ENCODE data around the gene MKNK2.

The MKNK2 gene

DNA sequence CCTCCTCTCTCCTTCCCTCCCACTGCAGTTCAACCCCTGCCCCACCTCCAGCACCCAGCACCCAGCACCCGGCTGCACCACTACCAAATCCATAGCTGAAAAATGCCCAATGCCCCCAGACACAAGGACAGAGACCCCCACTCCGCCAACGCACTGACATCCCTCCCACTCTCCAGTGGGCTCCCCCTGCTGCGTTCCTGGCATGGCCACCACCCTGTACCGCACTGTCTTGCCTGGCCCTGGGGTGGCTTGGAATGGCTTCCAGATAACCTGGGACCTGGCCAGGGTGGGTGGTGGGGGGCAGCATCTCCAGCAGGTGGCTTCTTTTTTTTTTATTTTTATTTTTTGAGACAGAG, 5.8 kb upstream of the MKNK2 start:
- DNase-seq: no peak

DNA sequence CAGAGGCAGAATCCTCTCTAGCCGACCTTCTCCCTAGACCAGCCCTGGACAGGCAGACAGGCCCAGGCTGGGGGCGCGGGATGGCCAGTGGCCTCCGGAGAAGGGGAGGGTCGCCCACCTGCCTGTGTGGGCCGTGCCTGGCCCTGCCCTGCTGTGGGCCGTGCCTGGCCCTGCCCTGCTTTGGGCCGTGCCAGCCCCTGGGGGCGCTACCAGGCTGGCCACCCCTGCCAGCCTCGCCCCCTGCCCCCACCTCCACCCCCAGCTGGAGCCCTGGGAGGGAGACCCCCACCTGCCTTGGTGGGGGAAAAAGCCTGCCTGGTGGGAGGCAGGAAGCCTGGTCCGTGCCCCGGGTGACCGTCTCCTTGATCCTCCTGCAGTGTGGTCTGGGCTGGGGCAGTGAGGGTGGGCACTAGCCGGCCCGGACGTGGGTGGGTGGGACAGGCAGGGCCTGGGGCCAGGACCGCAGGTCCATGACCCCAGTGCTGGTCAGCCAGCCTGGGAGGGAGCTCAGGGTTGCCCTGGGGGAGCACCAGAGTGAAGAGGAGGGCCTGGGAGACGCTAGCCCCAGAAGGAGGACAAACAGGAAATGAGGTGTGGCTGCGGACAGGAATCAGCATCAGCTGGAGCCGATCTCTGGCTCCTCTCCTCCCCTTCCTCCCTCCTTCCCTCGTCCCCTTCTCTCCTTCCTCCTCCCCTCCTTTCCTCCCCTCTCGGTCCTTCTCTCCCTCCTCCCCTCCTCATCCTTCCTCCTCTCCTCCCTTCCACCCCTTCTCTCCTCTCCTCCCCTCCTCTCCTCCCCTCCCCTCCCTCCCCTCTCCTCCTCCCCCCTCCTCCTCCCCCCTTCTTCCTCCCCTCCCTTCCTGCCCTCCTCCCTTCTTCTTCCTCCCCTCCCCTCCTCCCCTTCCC, 5.1 kb upstream of the MKNK2 start:
- DNase-seq: no peak

DNA sequence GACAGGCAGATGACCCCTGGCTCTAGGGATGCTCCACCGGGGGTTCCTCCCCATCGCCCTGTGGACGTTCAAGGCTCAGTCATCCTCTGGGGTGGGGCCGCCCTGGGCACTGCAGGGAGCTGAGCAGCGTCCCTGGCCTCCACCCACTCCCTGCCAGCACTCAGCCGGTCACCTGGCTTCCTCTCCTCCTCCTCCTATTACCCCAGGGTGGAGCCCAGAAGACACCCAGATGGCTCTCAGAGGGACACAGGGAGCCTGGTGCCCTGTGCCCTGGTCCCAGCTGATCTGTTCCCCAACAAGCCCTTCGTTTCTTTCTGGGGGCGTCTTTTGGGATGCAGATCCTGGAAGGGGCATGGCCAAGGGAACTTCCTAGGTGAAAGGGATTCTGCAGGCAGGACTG, 3.7 kb upstream of the MKNK2 start:
- no peak for DNase-seq

DNA sequence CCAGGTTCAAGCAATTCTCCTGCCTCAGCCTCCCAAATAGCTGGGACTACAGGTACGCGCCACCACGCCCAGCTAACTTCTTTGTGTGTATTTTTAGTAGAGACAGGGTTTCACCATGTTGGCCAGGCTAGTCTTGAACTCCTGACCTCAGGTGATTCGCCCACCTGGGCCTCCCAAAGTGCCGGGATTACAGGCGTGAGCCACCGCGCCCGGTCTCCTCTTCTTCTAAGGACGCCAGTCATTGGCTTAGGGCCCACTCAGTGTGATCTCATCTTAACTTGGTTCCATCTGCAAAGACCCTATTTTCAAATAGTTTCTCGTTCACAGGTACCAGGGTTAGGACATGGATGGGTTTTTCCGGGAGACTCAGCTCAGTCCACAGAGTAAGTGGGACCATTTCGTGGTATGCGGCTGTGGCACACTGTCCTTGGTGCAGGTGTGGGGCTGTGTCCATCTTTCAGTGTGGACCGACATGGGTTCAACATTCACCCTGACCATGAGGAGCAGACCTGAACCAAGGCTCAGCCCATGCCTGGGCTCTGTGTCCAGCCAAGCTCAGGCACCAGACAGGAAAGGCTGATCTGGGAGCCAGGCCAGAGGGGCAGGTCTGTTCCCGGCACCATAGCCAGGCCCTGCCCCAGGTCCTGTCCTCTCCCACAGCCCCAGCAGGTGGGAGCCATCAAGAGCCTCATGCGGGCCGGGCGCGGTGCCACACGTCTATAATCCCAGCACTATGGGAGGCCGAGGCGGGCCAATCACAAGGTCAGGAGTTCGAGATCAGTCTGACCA, 2.8 kb upstream of the MKNK2 start:
- DNase-seq: no peak

DNA sequence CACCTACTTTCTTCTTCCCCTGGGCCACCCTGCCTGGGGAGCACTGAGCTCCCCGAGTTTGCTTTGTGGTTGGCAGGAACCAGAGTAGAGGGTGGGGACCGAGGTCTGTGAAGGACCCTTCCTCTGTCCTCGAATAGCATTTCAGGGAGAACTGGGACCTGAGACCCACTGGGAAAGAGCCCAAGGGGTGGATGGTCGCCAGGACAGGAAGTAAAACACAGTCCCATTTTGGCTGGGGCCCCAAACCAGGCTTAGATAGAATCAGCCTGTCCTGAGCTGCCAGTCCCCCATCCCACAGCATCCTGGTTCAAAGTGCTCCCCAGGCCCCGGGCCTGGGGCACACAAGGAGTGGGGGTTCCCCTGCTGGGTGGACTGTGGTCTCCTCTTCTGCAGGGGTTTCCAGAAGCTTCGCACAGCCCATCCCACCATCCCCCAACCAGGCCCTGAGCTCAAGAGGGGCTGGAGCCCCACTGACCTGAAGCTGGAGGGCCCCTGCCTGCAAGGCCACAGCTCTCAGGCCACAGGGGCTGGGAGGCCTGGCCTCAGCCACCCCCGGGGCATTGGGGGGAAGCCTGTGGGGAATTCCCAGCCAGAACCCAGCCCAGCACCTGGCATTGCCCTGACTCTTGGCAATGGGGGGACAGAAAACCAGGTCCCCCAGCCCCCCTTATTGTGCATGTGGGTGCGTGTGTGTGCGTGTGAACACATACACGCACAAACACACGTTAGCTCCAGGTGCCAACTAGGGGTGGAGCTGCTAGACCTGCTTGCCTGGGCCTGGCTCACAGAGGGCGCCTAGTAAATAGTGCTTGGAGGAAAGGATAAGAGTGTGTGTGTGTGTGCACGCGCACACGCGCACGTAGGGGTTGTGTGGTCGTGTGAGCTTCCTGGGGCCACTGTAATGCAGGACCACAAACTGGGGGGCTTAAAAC, 995 bp upstream of the MKNK2 start:
- no peak for DNase-seq

DNA sequence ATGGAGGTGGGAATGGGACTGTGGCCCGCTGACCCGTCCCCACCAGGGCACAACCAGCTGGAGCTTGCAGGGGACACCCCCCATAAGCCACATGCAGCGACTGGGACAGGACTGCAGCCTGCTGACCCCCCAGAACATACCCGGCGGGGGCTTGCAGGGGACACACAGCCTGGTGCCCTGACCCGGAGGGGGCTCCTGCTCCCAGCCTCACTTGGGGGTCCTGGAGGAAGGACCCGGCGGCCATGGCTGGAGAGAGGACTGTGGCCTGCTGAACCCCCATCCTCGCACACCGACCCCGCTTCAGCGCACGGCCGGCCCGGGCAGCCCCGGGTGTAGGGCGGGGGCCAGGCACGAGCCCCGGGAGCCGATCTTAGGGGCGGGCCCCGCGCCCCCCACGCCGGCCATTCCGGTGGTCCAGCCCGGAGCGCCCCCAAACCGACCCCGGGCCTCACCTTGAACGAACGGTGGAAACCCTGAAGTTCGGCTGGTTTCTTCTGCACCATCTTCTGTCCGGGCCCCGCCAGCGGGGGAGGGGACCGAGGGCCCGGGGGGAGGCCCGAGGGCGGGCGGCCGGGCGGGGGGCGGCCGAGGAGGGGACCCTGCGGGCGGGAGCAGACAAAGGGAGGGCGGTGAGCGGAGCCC, 574 bp downstream of the MKNK2 start:
- DNase-seq: no peak

DNA sequence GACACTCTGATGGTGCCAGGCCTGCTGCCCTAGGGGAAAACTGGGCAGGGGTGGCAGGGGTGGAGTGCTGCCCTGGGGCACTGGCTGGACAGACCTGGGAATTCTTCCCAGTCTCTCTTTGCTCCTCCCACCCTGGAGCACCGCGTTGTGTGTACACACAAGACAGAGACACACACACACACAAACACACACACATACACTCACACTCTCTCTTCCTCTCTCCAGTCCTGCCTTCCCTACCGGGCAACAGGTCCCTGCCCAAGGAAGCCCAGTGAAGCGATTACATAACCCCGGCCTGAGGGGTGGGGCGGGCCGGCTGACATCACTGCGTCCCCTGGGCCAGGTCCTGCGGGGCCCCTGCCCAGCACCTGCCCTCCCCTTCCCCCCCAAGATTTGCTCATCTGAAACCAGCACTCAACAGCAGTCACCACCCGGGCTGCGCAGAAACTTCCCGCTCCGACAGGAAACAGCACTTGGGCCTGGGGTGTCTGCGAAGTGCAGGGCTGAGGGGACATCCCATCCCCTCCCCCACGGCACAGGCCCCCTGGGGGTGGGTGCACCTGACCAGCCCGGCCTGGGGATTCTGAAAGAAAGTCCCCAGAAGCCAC, 1.2 kb downstream of the MKNK2 start:
- peak; percentile 4 for DNase-seq

DNA sequence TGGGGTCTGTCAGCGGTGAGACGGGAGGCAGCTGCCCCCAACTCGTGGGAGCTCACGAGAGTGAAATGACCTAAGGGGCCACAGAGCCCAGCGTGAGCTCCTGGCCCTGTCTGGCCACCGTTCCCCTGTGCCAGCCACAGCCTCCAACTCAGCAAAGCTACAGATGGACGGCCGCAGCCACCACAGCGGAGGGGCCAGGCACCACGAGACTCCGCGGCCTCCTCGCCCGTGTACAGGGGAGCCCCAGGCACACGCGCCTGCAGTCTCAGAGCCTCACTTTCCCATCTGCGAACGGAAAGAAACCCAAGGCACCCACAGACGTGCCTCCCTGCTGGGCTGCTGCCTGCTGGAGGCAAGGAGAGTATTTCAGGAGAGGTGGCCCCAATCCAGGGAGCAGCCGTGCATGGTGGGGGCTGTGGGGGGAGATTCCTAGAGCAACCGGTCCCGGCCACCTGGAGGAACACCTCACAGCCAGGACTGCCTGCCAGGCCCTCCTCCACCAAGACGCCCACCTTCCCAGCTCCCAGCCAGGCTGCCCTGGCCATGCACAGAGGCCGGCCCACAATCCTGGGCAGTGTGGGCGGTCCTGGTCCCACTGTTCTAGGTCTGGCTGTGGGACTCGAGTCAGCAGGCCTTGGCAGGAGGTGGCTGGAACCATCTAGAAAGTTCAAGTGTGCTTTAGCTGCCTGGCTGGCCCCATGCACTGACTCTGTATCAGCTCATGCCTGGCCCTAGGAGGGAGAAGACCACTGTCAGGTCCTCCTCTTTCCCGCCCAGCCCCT, 1.9 kb downstream of the MKNK2 start:
- no peak for DNase-seq

DNA sequence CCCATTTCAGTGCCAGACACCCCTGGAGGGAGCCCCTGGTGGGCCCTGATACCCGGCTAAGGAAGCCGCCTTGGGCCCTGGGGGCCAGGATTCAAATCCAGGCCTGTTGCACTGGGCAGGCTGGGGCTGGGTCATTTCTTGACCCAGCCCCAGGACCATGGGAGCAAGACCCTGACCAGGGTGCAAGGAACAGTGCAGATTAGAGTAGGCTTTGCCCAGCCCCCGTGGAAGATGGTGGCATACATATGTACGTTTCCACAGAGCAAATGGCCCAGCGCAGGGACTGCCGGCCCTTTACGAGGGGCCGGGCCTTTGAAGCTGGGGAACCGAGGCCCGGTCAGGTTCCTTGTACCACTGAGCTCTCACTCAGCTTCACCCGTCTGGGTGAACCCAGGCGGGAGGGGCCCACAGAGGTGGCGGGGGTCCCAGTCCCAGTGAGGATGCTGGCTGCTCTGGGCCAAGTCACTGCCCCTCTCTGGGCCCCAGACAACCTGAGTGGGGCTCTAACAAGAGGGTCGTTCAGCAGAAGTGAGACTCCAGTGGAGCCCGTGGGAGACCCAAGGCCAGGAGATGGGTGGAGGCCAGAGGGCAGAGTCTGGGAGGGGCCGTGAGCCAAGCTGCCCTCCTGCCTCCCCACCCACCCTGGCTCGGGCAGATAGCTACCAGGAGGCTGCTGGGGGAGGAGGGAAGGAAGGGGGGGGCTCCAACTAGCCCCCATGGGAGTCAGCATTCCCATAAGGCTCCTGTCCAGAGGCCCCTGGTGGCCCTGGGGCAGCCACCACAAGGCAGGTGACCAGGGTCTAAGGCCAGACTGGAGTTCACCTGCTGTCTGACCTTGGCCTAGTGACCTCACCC, 2.7 kb downstream of the MKNK2 start:
- DNase-seq: no peak

DNA sequence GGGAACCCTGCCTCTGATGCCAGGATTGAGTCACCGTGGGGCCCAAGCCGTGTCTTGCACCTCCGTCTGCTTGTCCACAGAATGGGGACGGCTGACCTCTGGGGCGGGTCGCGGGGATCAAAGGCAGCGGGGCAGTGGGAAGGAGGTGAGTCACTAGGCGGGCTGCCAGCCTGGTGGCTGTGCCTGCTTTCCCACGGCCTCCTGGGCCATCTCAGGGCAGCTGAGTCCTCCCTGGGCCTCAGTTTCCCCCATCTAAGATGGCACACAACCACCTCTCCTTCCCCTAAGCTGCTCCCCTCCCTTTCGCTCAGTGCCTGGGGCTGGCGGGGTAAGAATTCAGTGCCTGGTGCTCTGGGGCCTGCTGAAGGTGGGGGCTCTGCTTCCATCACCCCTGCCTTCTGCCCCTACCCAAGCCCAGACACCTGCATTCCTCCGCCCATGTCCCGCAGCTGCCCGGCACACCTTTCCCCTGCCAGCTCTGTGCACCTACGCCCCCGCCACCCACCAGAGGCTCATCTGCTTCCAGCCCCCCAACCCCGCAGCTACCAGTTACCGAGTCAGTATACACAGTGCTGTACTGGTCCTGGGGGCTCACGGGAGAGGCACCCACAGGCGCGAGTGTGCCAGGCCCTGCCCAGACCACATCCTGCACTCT, 3.5 kb downstream of the MKNK2 start:
- DNase-seq: no peak

DNA sequence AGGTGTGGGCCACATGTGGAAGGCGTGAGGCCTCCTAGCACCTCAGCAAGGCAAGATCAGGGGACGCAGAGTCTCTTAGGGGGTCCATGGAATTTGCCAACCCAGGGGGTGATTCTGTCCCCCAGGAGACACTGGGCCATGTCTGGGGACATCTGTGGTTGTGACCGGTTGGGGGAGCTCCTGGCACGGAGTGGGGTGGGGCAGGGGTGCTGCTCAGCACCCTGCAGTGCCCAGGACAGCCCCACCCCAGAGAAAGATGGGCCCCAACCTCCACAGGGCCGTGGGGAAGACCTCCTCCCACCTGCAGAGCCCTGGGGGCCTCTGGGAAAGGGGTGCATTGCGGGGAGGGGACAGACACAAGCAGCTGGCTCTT, 4.0 kb downstream of the MKNK2 start:
- no peak for DNase-seq

DNA sequence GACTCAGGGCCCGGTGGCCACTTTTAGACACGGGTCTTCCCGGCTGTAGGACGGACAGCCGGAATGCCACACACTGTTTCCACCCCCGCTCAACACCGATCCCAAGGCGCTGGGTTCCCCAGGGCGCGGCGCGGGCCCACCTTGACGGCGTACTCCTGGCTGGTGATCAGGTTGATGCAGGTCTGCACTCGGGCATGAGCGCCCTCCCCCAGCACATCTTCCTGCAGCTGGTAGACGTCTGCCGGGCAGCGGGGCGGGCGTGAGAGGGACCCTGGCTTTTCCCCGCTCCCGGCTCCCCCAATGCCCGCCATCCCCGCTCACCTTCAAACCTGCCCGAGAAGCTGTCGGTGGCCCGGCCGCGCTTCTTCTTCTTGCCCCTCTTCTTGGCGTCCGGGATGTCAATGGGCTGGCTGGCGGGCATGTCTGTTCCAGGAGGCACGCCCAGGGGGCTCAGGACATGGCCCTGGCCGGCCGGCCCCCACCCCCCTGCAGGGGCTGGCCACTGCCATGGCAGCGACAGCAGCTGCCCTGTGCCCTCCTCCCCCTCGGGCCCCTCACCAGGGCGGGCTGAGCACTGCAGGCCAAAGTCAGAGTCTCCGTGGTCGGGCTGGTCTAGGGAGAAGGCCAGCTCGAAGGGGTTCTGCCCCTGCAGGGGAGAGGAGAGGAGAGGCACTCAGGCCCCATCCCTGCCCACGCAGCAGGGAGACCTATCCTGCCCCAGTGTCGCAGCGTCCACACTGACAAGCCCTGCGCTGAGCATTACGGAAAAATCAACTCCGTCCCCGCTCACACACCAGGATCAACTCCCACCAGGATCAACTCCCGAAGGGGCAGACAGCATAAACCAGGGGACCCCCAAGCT, 4.8 kb downstream of the MKNK2 start:
- no peak for DNase-seq

DNA sequence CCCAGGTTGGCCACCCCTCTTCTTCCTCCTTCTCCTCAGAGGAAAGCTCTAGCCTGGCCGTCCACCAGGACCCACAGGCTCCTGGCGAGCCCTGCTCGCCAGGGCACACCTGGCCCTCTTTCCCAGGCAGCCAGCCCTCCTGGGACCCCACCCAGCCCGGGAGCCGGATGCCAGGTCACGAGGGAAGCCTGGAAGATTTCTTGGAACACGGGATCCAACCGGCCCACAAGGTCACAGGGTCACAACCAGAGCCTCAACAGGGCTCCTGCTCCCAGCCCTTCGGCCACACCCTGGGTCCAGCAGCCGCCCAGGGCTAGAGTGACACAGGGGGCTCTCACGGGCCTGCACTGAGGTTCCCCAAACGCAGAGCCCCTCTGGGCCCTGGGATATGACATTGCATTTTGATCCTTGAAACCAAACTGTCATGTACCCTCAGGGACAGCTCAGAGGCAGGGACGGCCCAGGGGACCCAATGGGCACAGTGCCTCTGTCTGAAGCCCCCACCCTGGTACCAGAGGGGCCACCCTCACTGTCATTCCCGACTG, 5.5 kb downstream of the MKNK2 start:
- DNase-seq: no peak

DNA sequence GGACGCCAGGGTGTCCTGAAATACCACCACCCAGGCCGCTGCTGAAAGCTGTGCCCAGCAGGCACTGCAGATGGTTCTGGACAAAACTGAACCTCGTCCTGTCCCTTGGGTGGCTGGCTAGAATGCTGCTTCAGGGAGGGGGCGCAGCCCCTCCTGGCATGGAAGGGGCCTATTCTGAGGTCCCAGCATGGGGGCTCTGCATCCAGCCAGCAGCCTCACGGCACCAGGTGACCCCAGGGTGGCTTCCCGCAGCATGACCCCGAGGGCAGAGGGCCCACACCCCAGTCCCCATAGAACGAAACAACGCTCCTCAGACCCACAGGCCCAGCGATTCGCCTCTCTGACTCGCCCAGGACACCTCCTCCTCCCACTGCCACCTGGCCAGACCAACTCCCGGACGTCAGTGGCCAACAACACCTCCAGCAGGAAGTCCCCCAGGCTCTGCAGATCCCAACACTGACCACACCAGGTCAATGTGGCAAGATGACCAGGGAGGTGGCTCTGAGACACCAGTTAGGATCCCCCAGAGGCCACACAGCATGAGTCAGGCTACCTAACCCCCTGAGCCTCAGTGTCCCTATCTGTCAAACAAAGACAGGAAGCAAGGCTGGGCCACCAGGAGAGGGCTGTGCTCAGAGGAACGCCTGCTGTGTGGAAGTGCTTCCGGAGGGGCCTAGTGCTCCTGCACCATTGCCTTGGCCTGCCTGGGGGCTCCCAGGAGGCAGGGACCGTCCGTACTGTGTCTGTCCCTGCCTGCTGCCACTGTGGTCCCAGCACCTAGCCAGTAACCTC, 6.1 kb downstream of the MKNK2 start:
- no peak for DNase-seq

DNA sequence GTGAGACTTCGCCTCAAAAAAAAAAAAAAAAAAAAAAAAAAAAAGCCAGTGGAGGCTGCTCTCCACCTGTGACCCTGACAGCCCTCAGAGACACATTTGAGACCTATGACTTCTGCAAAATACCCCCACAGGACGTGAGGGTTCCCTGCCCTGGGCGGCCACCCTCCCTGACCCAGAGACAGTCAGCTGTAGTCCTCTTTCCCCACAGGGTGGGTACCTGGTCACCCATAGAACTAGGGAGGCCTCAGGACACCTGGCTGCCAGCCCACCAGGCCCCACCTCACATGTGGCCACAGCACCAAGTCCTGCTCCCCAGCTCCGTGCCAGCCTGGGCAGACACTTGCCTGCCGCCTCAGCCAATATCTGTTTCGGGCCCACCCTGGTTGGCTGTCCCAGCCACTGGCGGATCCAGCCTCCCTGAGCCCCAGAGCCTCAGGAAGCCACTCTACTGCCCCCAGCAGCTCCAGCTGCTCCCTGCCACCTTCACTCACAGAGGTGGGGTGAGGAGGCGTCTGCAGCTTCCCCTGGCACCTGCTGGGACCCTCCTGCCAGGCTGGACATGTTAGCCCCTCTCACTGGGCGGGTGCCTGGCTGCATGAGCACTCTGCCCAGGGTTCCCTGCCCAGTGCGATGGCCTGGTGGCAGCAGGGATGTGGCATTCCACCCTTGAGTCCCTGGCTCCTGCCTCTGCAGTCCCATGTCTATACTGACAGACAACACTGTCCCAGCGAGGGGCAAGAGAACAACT, 6.9 kb downstream of the MKNK2 start:
- no peak for DNase-seq

DNA sequence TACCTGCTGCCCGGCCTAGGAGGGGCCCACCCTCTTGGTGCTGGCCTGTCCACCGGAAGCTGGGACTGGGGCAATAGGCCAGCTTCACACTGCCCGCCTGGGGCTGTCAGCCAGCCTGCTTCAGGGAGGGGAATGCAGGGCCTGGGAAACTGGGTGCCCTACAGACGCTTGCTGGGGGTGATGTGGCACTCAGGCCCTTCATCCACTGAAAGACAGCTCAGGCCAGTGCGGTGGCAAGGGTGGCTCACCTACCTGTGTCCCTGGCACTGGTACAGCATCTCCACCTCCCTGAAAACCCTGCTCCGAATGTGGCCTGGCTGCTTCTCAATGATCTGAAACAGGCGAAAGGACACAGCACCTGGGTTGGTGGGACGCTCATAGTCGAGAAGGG, 7.8 kb downstream of the MKNK2 start:
- no peak for DNase-seq
